Panc1 (cell line): Measurements from ENCODE around the gene SHKBP1. TPM values are rescaled to one million over a fixed set of nuclear protein-coding genes. Genes with fewer than 3 reads are reported as not detected.

Source experiments
- ATAC-seq: fragments of 200-7000 bp; cut with Tn5 transposase; 2 replicates; pipeline ENCODE4 v1.9.1; 2020; ENCODE audit warnings: mild to moderate bottlenecking, moderate library complexity
- BruUV-seq: library from RNA; stranded (reverse); fragments of 400-500 nt; replicated peaks from 2 replicates; lab custom pipeline; 2021; lab: Mats Ljungman, UMichigan
- CTCF ChIA-PET: fragments of 300-600 bp; sonication (Branson Sonifier 250); formaldehyde crosslinking; loops from one replicate; lab custom pipeline; 2022; ENCODE audit warnings: antibody characterized with exemption; lab: Charles Lee
- POLR2A ChIA-PET: fragments of 300-600 bp; sonication (Branson Sonifier 250); formaldehyde crosslinking; loops from one replicate; lab custom pipeline; 2022; ENCODE audit warnings: antibody characterized with exemption; lab: Charles Lee
- DNase-seq: peaks from one replicate; pipeline ENCODE4 v3.0.0-alpha.2; 2010; ENCODE audit warnings: low read depth, low spot score
- H3K27ac ChIP-seq: 2 replicates; pipeline ENCODE4 v1.5.1; 2011; ENCODE audit warnings: mild to moderate bottlenecking, low read length, inconsistent platforms
- H3K27me3 ChIP-seq: fragments of 200-500 bp; sonication (Bioruptor generic); 2 replicates; pipeline ENCODE4 v1.6.0; 2014; ENCODE audit warnings: low read length, inconsistent platforms; ENCODE audit not compliant: control insufficient read depth, insufficient read depth
- H3K36me3 ChIP-seq: fragments of 200-500 bp; sonication (Bioruptor generic); 2 replicates; pipeline ENCODE4 v1.5.1; 2014; ENCODE audit warnings: inconsistent platforms, mild to moderate bottlenecking, low read length, moderate library complexity; ENCODE audit not compliant: control insufficient read depth, insufficient read depth
- H3K4me1 ChIP-seq: 2 replicates; pipeline ENCODE4 v1.5.1; 2011; ENCODE audit warnings: inconsistent platforms, mild to moderate bottlenecking, low read length, moderate library complexity; ENCODE audit not compliant: control insufficient read depth, insufficient read depth
- H3K4me3 ChIP-seq, 2 experiments: 2 replicates each; pipeline ENCODE4 v1.5.1; 2011 to 2012; ENCODE audit warnings: low read depth in 2 of 2, low read length in 2 of 2, mild to moderate bottlenecking in 2 of 2, inconsistent platforms in 1 of 2, moderate library complexity in 1 of 2
- H3K9me3 ChIP-seq: fragments of 200-500 bp; sonication (Bioruptor generic); 2 replicates; pipeline ENCODE4 v1.5.1; 2014; ENCODE audit warnings: low read depth, mild to moderate bottlenecking, inconsistent platforms, low read length, moderate library complexity; ENCODE audit not compliant: control insufficient read depth, insufficient read depth
- POLR2AphosphoS5 ChIP-seq: IDR thresholded peaks from 2 replicates; pipeline ENCODE4 v1.6.1; 2012; ENCODE audit warnings: mild to moderate bottlenecking, low read depth, low read length, moderate library complexity
- SIN3A ChIP-seq: IDR thresholded peaks from 2 replicates; pipeline ENCODE4 v1.6.1; 2012; ENCODE audit warnings: low read depth, mild to moderate bottlenecking, low read length, moderate library complexity, borderline replicate concordance; ENCODE audit not compliant: insufficient read depth
- TCF7L2 ChIP-seq: IDR thresholded peaks from 2 replicates; pipeline ENCODE4 v1.6.1; 2011; ENCODE audit warnings: mild to moderate bottlenecking, low read depth, low read length, inconsistent platforms
- in situ Hi-C: cut with HindIII; loops from 2 replicates; pipeline ENCODE4 v1.10.0; 2016; ENCODE audit warnings: low sequenced_read_pairs, low pct_unique_long_range_greater_than_20kb
- intact Hi-C: fragments of 100-400 bp; cut with micrococcal nuclease; formaldehyde crosslinking; loops from one replicate; pipeline ENCODE4 v1.10.0; 2022; ENCODE audit not compliant: unreplicated experiment
- total RNA-seq: library from RNA; stranded (reverse); gene quantifications from one replicate; pipeline ENCODE4 v1.2.1, GENCODE V29; 2021; ENCODE audit not compliant: unreplicated experiment
- TF ChIP-seq, protein P1 (sequence below): fragments of 450-650 bp; IDR thresholded peaks from 2 replicates; pipeline ENCODE4 v1.5.1; 2017; ENCODE audit warnings: mild to moderate bottlenecking
- TF ChIP-seq, protein P2 (sequence below), 2 experiments: IDR thresholded peaks; 2 replicates each; pipeline ENCODE4 v1.6.1; 2011 to 2012; ENCODE audit warnings: low read depth in 2 of 2, control low read depth in 1 of 2, low read length in 1 of 2, mild to moderate bottlenecking in 1 of 2, moderate library complexity in 1 of 2; ENCODE audit not compliant: insufficient read depth in 1 of 2

SHKBP1 gene
- total RNA-seq, 1 experiment from 2014 or later, result 55.9 TPM

DNA sequence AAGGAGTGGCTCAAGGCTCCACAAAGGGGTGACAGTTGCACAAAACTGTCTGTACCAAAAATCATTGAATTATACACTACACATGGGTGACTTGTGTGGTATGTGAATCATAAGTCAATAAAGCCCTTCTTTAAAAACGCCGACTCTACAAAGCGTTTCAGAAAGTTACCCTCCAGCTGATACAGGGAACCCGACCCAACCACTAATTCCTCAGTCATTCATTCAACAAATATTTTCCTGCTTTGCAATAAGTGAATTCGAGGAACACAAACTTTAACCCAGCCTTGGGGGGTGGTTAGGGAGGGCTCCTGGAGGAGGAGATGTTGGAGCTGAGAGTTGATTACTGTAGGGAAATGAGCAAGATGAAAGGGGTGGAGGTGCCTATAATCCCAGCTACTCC is 56.5 kb downstream of the SHKBP1 start:
- no peaks in the 10 kb centered on the region for H3K27me3 ChIP-seq
- no peak for ATAC-seq
- ChIA-PET POLR2A (no interaction called here), CTCF (interaction anchor here (1.3 kb wide), 1 partner anchor 28 kb away, joined by 3 read pairs; no protein-coding TSS in a partner anchor)
- in situ Hi-C loops (no loop called here), intact Hi-C loops (no loop called here)
- H3K4me1 ChIP-seq, result no peaks in the 10 kb centered on the region
- no peak for DNase-seq
- TF ChIP-seq SIN3A (no peak), TCF7L2 (no peak), POLR2AphosphoS5 (no peak)
- TF ChIP-seq, protein P1, sequence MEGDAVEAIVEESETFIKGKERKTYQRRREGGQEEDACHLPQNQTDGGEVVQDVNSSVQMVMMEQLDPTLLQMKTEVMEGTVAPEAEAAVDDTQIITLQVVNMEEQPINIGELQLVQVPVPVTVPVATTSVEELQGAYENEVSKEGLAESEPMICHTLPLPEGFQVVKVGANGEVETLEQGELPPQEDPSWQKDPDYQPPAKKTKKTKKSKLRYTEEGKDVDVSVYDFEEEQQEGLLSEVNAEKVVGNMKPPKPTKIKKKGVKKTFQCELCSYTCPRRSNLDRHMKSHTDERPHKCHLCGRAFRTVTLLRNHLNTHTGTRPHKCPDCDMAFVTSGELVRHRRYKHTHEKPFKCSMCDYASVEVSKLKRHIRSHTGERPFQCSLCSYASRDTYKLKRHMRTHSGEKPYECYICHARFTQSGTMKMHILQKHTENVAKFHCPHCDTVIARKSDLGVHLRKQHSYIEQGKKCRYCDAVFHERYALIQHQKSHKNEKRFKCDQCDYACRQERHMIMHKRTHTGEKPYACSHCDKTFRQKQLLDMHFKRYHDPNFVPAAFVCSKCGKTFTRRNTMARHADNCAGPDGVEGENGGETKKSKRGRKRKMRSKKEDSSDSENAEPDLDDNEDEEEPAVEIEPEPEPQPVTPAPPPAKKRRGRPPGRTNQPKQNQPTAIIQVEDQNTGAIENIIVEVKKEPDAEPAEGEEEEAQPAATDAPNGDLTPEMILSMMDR, result no peak
- TF ChIP-seq, protein P2, sequence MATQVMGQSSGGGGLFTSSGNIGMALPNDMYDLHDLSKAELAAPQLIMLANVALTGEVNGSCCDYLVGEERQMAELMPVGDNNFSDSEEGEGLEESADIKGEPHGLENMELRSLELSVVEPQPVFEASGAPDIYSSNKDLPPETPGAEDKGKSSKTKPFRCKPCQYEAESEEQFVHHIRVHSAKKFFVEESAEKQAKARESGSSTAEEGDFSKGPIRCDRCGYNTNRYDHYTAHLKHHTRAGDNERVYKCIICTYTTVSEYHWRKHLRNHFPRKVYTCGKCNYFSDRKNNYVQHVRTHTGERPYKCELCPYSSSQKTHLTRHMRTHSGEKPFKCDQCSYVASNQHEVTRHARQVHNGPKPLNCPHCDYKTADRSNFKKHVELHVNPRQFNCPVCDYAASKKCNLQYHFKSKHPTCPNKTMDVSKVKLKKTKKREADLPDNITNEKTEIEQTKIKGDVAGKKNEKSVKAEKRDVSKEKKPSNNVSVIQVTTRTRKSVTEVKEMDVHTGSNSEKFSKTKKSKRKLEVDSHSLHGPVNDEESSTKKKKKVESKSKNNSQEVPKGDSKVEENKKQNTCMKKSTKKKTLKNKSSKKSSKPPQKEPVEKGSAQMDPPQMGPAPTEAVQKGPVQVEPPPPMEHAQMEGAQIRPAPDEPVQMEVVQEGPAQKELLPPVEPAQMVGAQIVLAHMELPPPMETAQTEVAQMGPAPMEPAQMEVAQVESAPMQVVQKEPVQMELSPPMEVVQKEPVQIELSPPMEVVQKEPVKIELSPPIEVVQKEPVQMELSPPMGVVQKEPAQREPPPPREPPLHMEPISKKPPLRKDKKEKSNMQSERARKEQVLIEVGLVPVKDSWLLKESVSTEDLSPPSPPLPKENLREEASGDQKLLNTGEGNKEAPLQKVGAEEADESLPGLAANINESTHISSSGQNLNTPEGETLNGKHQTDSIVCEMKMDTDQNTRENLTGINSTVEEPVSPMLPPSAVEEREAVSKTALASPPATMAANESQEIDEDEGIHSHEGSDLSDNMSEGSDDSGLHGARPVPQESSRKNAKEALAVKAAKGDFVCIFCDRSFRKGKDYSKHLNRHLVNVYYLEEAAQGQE (IDR thresholded peaks at IDR 0.05; ENCODE audit: insufficient read depth in 1 of 2, low read depth in 2 of 2, low read length in 1 of 2), result no peak
- BruUV-seq, result no TSS peak
- H3K9me3 ChIP-seq, result no peaks in the 10 kb centered on the region
- no peaks in the 10 kb centered on the region for H3K36me3 ChIP-seq
- no peak overlapping the region for H3K27ac ChIP-seq
- no peak overlapping the region for H3K4me3 ChIP-seq

GRCh38 chr19:40638327-40638726 is 61.7 kb downstream of the SHKBP1 start:
- no TSS peak for BruUV-seq
- CTCF ChIA-PET, result interaction anchor here (0.6 kb wide), 1 partner anchor 19 kb away, joined by 6 read pairs; no protein-coding TSS in a partner anchor
- no peak overlapping the region for H3K27ac ChIP-seq

More at GRCh38 chr19:40638327-40638726, 61.7 kb downstream of the SHKBP1 start:
- Histone ChIP-seq H3K27me3 (no peaks in the 10 kb centered on the region), H3K36me3 (no peaks in the 10 kb centered on the region), H3K4me3 (no peak overlapping the region), H3K4me1 (peaks cover 4% of the 10 kb centered on the region; the same call in 1 of the 2 replicates), H3K9me3 (no peaks in the 10 kb centered on the region)
- ATAC-seq, result no peak
- TF ChIP-seq, protein P1, result no peak
- no peak for TF ChIP-seq POLR2AphosphoS5
- TF ChIP-seq TCF7L2, result no peak
- TF ChIP-seq, protein P2 (IDR thresholded peaks at IDR 0.05; ENCODE audit: insufficient read depth in 1 of 2, low read depth in 2 of 2, low read length in 1 of 2), result no peak
- no peak for TF ChIP-seq SIN3A
- POLR2A ChIA-PET, result no interaction called here
- intact Hi-C loops, result no loop called here
- DNase-seq, result no peak
- in situ Hi-C loops, result no loop called here
